Measurements from ENCODE around the gene SYNPO2.

GRCh38 chr4:118995693-118996391 is 107.2 kb downstream of the SYNPO2 start:
- TF ChIP-seq CTCF (IDR thresholded peaks at IDR 0.05) (no peak), EZH2 (IDR thresholded peaks at IDR 0.05; ENCODE audit: borderline replicate concordance, insufficient read depth, low read depth, low read length, poor library complexity, severe bottlenecking) (no peak)

Data from B cell (primary cell).